MV-4-11 (cell line): ENCODE data around the gene CFL1.

Experiments
- DNase-seq: peaks from one replicate; lab custom pipeline; 2025; lab: John Stamatoyannopoulos, UW

Gene CFL1

GRCh38 chr11:65869643-65870306 is 11.8 kb upstream of the CFL1 start:
- DNase-seq: no peak

GRCh38 chr11:65868907-65869306 is 10.9 kb upstream of the CFL1 start:
- no peak for DNase-seq

DNA sequence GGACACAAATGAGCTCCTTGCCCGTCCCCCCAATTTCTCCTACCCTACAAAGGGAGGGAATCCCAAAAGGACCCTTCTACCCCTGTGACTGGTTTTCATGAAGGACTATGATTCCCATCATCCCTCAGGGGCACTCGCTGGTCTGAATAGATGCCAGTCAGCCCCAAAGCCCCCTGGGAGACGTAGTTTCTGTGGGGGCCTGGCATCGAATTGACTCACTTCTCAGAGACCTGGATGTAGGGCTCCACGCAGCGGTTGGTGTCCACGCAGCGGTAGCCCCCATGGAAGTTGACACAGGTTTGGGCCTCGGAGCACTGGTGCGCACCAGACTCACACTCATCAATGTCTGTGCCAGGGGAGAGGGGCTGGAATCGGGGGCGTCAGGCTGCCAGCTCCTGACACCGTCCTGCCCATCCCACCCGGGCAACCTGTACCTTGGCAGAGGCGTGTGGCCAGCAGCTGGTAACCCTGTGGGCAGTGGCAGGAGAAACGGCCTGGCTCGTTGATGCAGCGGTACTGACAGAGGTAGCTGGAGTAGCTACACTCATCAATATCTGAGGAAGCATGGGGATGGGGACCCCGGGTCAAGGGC is 10.2 kb upstream of the CFL1 start:
- DNase-seq: no peak

- DNase-seq: peak; percentile 71
Observed at GRCh38 chr11:65867284-65868071, 9.5 kb upstream of the CFL1 start.

- DNase-seq: no peak
Observed at GRCh38 chr11:65866509-65867283, 8.7 kb upstream of the CFL1 start.

DNA sequence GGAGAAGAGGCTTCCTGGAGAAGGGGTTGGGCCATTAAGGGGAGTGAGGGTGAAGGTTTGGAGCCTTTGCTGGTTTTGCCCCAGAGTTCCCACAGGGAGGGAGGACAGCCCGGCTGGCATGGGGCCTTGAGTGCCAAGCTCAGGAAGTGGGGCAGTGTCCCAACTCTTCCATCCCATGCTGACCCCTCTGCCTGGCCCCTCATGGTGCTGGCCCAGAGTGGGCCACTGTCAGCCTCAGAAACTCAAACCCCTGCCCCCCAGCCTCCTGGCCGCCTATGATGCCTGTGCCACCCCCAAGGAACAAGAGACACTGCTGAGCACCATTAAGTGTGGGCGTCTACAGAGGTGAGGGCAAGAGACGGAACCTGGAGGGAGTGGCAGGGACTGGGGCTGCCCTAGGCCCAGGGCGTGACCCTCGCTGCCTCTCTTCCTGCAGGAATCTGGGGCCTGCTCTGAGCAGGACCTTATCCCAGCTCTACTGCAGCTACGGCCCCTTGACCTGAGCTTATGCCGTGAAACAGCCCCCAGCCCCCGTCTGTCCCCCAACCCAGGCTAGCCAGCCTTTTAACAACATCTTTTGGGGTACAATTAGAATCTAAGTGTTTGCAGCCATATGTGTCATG is 7.7 kb upstream of the CFL1 start:
- DNase-seq: no peak

GRCh38 chr11:65864706-65865471 is 6.9 kb upstream of the CFL1 start:
- DNase-seq: no peak

- DNase-seq: no peak
Observed at GRCh38 chr11:65863889-65864705, 6.1 kb upstream of the CFL1 start.

- DNase-seq: no peak
Observed at GRCh38 chr11:65862941-65863888, 5.2 kb upstream of the CFL1 start.

DNA sequence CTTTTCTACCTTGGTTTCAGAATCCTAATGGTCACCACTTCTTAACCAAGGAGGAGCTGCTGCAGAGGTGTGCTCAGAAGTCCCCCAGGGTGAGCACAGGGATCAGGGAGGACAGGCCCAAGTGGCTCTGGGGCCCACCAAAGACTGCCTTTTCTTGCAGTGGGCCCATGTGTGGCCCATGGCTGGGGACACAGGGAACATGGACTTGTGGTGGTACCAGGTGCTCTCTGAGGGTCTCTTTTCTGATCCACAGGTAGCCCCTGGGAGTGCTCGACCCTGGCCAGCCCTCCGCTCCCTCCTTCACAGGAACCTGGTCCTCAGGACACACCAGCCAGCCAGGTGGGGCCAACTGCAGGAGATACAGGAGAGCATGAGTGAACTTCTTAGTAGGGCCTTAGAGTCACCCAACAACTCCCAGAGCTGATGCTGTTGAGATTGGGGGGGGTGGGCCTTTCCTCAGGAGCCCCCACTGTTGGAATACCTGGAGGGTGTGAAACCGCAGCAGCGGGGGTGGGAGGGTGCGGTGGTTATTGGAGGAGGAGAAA is 4.3 kb upstream of the CFL1 start:
- no peak for DNase-seq

GRCh38 chr11:65861533-65862183 is 3.7 kb upstream of the CFL1 start:
- no peak for DNase-seq

DNA sequence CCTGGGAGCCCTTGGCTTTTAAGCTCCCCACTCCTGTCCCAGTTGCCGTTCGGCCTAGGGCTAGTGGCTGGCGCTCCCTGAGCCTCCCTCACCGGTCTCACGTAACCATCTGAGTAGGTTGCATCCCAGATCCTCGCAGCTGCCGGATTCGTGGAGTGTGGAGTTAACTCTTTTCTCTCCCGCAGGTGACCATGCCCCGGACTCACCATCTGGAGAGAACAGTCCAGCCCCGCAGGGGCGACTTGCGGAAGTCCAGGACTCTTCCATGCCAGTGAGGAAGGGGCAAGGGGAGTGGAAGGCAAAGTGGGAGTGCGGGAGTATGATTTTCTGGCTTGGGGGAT is 3.2 kb upstream of the CFL1 start:
- no peak for DNase-seq

DNA sequence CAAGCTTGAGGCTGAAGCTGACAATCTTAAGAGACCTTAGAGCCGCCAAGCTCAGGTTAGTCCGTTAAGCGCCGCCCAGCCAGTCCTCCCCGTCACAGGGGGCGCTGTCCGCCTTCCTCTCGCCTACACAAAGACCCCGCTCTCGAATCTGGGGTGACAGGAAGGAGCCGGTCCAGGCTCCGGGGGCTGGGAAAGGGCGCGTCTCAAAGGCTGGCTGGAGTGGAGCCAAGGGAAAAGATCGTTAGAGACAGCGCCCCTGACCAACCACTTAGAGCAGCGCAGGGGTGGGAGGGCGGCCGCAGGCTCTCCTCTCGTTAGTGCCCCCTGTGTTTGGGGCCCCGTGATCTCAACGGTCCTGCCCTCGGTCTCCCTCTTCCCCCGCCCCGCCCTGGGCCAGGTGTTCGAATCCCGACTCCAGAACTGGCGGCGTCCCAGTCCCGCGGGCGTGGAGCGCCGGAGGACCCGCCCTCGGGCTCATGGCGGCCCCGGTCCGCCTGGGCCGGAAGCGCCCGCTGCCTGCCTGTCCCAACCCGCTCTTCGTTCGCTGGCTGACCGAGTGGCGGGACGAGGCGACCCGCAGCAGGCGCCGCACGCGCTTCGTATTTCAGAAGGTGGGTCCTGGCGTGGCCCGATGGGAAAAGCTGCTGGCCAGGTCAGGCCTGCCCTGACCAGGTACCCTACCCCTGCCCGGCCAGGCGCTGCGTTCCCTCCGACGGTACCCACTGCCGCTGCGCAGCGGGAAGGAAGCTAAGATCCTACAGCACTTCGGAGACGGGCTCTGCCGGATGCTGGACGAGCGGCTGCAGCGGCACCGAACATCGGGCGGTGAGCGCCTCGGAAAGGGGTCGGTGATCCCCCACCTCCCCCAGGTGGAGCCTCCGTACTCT is 2.5 kb upstream of the CFL1 start, which contains the start of gene MUS81:
TSS of gene MUS81 (plus strand) at position 156 of the 887 bp plus-strand sequence. CDS start at position 477, 321 bp downstream.
- DNase-seq: peak; percentile 95

GRCh38 chr11:65859812-65860277 is 1.9 kb upstream of the CFL1 start:
- DNase-seq: no peak

- peak; percentile 98 for DNase-seq
Observed at GRCh38 chr11:65859095-65859811, 1.3 kb upstream of the CFL1 start.

DNA sequence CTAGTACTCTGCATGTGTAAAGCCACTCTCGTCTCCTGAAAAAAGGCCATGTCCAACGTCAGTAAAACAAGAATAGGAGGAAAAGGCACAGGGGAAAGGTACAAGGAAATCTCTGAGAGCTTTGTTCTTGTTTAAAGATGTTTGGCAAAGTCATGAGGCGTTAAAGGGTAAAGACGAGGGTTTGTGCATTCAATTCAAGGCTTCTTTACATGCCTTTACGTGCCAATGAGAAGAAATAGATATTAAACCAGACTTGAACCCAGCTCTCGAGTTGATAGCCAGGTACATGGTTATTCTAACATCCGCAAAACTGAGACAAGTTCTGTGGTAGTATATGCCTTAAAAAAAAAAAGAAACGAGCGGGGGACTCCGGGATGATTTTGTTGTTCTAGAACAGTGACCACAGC is 704 bp upstream of the CFL1 start:
- DNase-seq: no peak

DNA sequence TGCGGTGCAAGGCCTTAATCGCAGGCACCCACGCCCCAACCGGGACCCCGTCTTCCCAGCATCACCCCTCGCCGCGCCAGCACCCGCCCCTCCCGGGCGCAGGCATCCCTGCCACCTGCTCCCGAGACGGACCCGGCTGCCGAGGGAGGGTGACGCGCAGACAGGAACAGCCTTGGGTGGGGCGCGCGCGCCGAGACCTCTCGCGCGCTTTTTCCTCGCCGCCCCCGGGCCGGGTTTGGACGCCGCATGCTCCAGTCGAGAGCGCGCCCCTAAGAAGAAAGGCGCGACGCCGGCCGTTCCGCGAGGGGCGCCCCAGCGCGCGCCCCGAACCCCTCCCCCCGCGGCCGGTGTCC is 504 bp downstream of the CFL1 start:
- no peak for DNase-seq
